T-cell (primary cell): ENCODE measurements around the gene GGCX. TPM values are rescaled to one million over a fixed set of nuclear protein-coding genes. Genes with fewer than 3 reads are reported as not detected.
A peak's percentile ranks its signal among the peaks of the same experiment; 100 is the strongest.

Experiments
- ATAC-seq, 4 experiments: fragments of 200-7000 bp in 3 of 4; fragments of 150-1000 bp in 1 of 4; cut with Tn5 transposase; replicated peaks in 1 of 4; 1 replicate in 3 of 4; 2 replicates in 1 of 4; pipeline ENCODE4 v1.10.0; 2021; ENCODE audit warnings: moderate library complexity in 3 of 4, mild to moderate bottlenecking in 2 of 4, moderate number of reproducible peaks in 1 of 4
- CTCF ChIA-PET, 2 donors: fragments of 300-600 bp; sonication (Branson Sonifier 250); formaldehyde crosslinking; loops; one replicate each; lab custom pipeline; 2022; ENCODE audit warnings: antibody characterized with exemption in 2 of 2; lab: Charles Lee
- POLR2A ChIA-PET, 2 donors: fragments of 300-600 bp; sonication (Branson Sonifier 250); formaldehyde crosslinking; loops; one replicate each; lab custom pipeline; 2022; ENCODE audit warnings: antibody characterized with exemption in 2 of 2; lab: Charles Lee
- DNase-seq, 35 experiments: peaks; one replicate each; pipeline versions ENCODE4 v3.0.0 to v3.0.0-alpha.2; 2013 to 2023
- H3K27ac ChIP-seq: one replicate; pipeline ENCODE4 v1.5.1; 2013; ENCODE audit warnings: low read length
- H3K27me3 ChIP-seq, 2 experiments: replicated peaks in 1 of 2; 1 replicate in 1 of 2; 2 replicates in 1 of 2; pipeline versions ENCODE4 v1.6.1 to v1.7.0; 2013; ENCODE audit warnings: low read length in 1 of 2, mixed read lengths in 1 of 2; ENCODE audit not compliant: control insufficient read depth in 2 of 2, insufficient read depth in 2 of 2; ENCODE audit errors: extremely low read depth in 1 of 2
- H3K36me3 ChIP-seq, 2 donors: 1 replicate in 1 of 2; 2 replicates in 1 of 2; pipeline versions ENCODE4 v1.6.1 to v1.7.0; 2013; ENCODE audit warnings: low read length in 1 of 2; ENCODE audit not compliant: control insufficient read depth in 2 of 2, insufficient read depth in 1 of 2; ENCODE audit errors: extremely low read depth in 1 of 2
- H3K4me1 ChIP-seq, 2 experiments: 1 replicate in 1 of 2; 2 replicates in 1 of 2; pipeline versions ENCODE4 v1.6.1 to v1.7.0; 2013; ENCODE audit warnings: low read length in 2 of 2, mixed read lengths in 1 of 2; ENCODE audit not compliant: insufficient read depth in 2 of 2, control insufficient read depth in 1 of 2; ENCODE audit errors: extremely low read depth in 1 of 2
- H3K4me3 ChIP-seq, 2 donors: 1 replicate in 1 of 2; 2 replicates in 1 of 2; pipeline versions ENCODE4 v1.5.1 to v1.7.0; 2013; ENCODE audit warnings: mild to moderate bottlenecking in 2 of 2, low read length in 1 of 2, moderate library complexity in 1 of 2; ENCODE audit not compliant: control insufficient read depth in 1 of 2; ENCODE audit errors: extremely low read depth in 1 of 2
- H3K9me3 ChIP-seq: 2 replicates; pipeline ENCODE4 v1.7.0; 2013
- H3K27ac Mint-ChIP-seq, 2 donors: one replicate each; pipeline ENCODE4 v1.8.0; 2020 to 2021; ENCODE audit warnings: mild to moderate bottlenecking in 2 of 2, mixed read lengths in 2 of 2
- H3K27me3 Mint-ChIP-seq, 2 donors: one replicate each; pipeline ENCODE4 v1.8.0; 2021 to 2022; ENCODE audit warnings: mixed read lengths in 2 of 2
- H3K36me3 Mint-ChIP-seq: one replicate; pipeline ENCODE4 v1.8.0; 2021; ENCODE audit warnings: mixed read lengths
- H3K4me1 Mint-ChIP-seq, 3 donors: one replicate each; pipeline ENCODE4 v1.8.0; 2020 to 2022; ENCODE audit warnings: mixed read lengths in 3 of 3, mild to moderate bottlenecking in 1 of 3
- H3K4me3 Mint-ChIP-seq, 3 donors: one replicate each; pipeline ENCODE4 v1.8.0; 2020 to 2022; ENCODE audit warnings: mild to moderate bottlenecking in 3 of 3, mixed read lengths in 3 of 3, moderate library complexity in 3 of 3
- H3K9me3 Mint-ChIP-seq, 3 donors: one replicate each; pipeline ENCODE4 v1.8.0; 2020 to 2022; ENCODE audit warnings: mixed read lengths in 3 of 3
- WGBS: methylation state at CpG from one replicate; pipeline ENCODE4 v1.1.5; 2013; ENCODE audit warnings: missing lambda C conversion rate; ENCODE audit not compliant: insufficient coverage; 5-methylcytosine and 5-hydroxymethylcytosine counted together
- total RNA-seq, 35 experiments: library from RNA in 6 of 35; stranded (reverse) in 6 of 35; fragments of 120-200 nt in 1 of 35; gene quantifications; one replicate each; pipeline versions ENCODE4 v1.2.1 to v1.2.4 and lab custom pipeline; 2013 to 2026

The GGCX gene
- 10 to 100 TPM; 20.4 to 29.7 (median 25.7) TPM for total RNA-seq
- total RNA-seq (2013): 14.9 TPM
- total RNA-seq (lab: John Stamatoyannopoulos, UW): 22.7 to 57.2 (median 34.5) reads per million in 29 experiments

- Histone ChIP-seq H3K4me3 (peak within 1 kb of the TSS; percentile 66 to 96), H3K27ac (peak within 1 kb of the TSS; percentile 79), H3K9me3 (no peaks in the 10 kb centered on the region), H3K4me1 (peaks cover 7 to 17% of the 10 kb centered on the region in 2 experiments), H3K36me3 (peaks cover 0 to 17% of the 10 kb centered on the region in 2 donors), H3K27me3 (no peaks in the 10 kb centered on the region)
- no peaks in the 10 kb centered on the region for H3K9me3 Mint-ChIP-seq
- ATAC-seq (peak; percentile 94 to 96 (median 96)), DNase-seq (peak; percentile 83 to 96 (median 94))
- CTCF ChIA-PET: interaction anchor here (0.6 to 1.7 kb wide), 6 partner anchors 10 to 659 kb away, joined by 3 to 10 read pairs (median 4); partner anchors contain the start of gene MAT2A (in 1 of the 2)
- POLR2A ChIA-PET: interaction anchor here (0.6 to 1.1 kb wide), 7 partner anchors 11 to 237 kb away, joined by 3 to 4 read pairs (median 3); no protein-coding TSS in a partner anchor
- WGBS: under 1% methylated on average over 52 of the region's 64 CpGs
- H3K27ac Mint-ChIP-seq: peak within 1 kb of the TSS; percentile 96 to 98
- peaks cover 27 to 33% (median 28%) of the 10 kb centered on the region in 3 donors for H3K4me1 Mint-ChIP-seq
- H3K4me3 Mint-ChIP-seq: peak within 1 kb of the TSS; percentile 93 to 98 (median 97)
- H3K27me3 Mint-ChIP-seq: no peaks in the 10 kb centered on the region
- peaks cover 6% of the 10 kb centered on the region for H3K36me3 Mint-ChIP-seq
Observed at GRCh38 chr2:85561280-85562212, at the start of gene GGCX. Gene GGCX, minus strand, starts transcription at chr2:85561493. Its CDS starts 65 bp downstream, at chr2:85561428.

GRCh38 chr2:85607268-85608215 is 46.2 kb upstream of the GGCX start:
- H3K4me1 ChIP-seq: peaks cover 6 to 46% of the 10 kb centered on the region in 2 experiments
- no peaks in the 10 kb centered on the region for H3K9me3 ChIP-seq
- Mint-ChIP-seq H3K36me3 (peaks cover 19% of the 10 kb centered on the region), H3K4me1 (peaks cover 44 to 62% (median 55%) of the 10 kb centered on the region in 3 donors), H3K27me3 (no peaks in the 10 kb centered on the region), H3K27ac (peak overlapping the region; percentile 29 to 45), H3K9me3 (no peaks in the 10 kb centered on the region), H3K4me3 (no peak overlapping the region)
- 100% methylated on average over 3 of the region's 9 CpGs for WGBS
- no peak for ATAC-seq
- CTCF ChIA-PET: no interaction called here
- H3K4me3 ChIP-seq: no peak overlapping the region
- no peak for DNase-seq
- H3K27me3 ChIP-seq: no peaks in the 10 kb centered on the region
- POLR2A ChIA-PET: no interaction called here
- H3K27ac ChIP-seq: no peak overlapping the region
- peaks cover 3 to 18% of the 10 kb centered on the region in 2 donors for H3K36me3 ChIP-seq

GRCh38 chr2:85606116-85606455 is 44.8 kb upstream of the GGCX start:
- H3K4me3 Mint-ChIP-seq: peak overlapping the region in 1 of 3 donors; percentile 37
- no peaks in the 10 kb centered on the region for H3K9me3 Mint-ChIP-seq
- 94% methylated on average over 6 of the region's 7 CpGs for WGBS
- ATAC-seq (no peak), DNase-seq (no peak)
- Histone ChIP-seq H3K27me3 (no peaks in the 10 kb centered on the region), H3K4me1 (peaks cover 9 to 45% of the 10 kb centered on the region in 2 experiments), H3K9me3 (no peaks in the 10 kb centered on the region), H3K27ac (no peak overlapping the region), H3K36me3 (peaks cover 3 to 18% of the 10 kb centered on the region in 2 donors), H3K4me3 (no peak overlapping the region)
- ChIA-PET CTCF (interaction anchor here in 1 of 2 donors (1.4 kb wide), 1 partner anchor 32 kb away, joined by 3 read pairs; no protein-coding TSS in a partner anchor), POLR2A (no interaction called here)
- no peaks in the 10 kb centered on the region for H3K27me3 Mint-ChIP-seq
- peak overlapping the region in 1 of 2 donors; percentile 11 for H3K27ac Mint-ChIP-seq
- peaks cover 19% of the 10 kb centered on the region for H3K36me3 Mint-ChIP-seq
- peaks cover 44 to 58% (median 51%) of the 10 kb centered on the region in 3 donors for H3K4me1 Mint-ChIP-seq

- H3K9me3 ChIP-seq: no peaks in the 10 kb centered on the region
- H3K27ac ChIP-seq: no peak overlapping the region
- ATAC-seq: no peak
- 78% methylated on average over 1 of the region's 4 CpGs for WGBS
- no peak for DNase-seq
- H3K27me3 ChIP-seq: no peaks in the 10 kb centered on the region
- Mint-ChIP-seq H3K9me3 (no peaks in the 10 kb centered on the region), H3K36me3 (peaks cover 19% of the 10 kb centered on the region), H3K4me3 (peak overlapping the region in 1 of 3 donors; percentile 37), H3K4me1 (peaks cover 44 to 58% (median 51%) of the 10 kb centered on the region in 3 donors), H3K27me3 (no peaks in the 10 kb centered on the region), H3K27ac (peak overlapping the region in 1 of 2 donors; percentile 11)
- ChIA-PET CTCF (interaction anchor here in 1 of 2 donors (1.4 kb wide), 1 partner anchor 32 kb away, joined by 3 read pairs; no protein-coding TSS in a partner anchor), POLR2A (interaction anchor here in 1 of 2 donors (0.5 kb wide), 1 partner anchor 544 kb away, joined by 5 read pairs; no protein-coding TSS in a partner anchor)
- peaks cover 9 to 41% of the 10 kb centered on the region in 2 experiments for H3K4me1 ChIP-seq
- no peak overlapping the region for H3K4me3 ChIP-seq
- H3K36me3 ChIP-seq: peaks cover 3 to 18% of the 10 kb centered on the region in 2 donors
Observed at GRCh38 chr2:85605406-85606115, 44.3 kb upstream of the GGCX start.

- Histone ChIP-seq H3K4me3 (no peak overlapping the region), H3K27ac (no peak overlapping the region), H3K9me3 (no peaks in the 10 kb centered on the region), H3K4me1 (peaks cover 5 to 35% of the 10 kb centered on the region in 2 experiments), H3K27me3 (no peaks in the 10 kb centered on the region), H3K36me3 (peaks cover 3 to 18% of the 10 kb centered on the region in 2 donors)
- peaks cover 38 to 53% (median 45%) of the 10 kb centered on the region in 3 donors for H3K4me1 Mint-ChIP-seq
- H3K27ac Mint-ChIP-seq: peak overlapping the region; percentile 44 to 61
- DNase-seq (no peak), ATAC-seq (no peak)
- CTCF ChIA-PET: no interaction called here
- no peaks in the 10 kb centered on the region for H3K9me3 Mint-ChIP-seq
- POLR2A ChIA-PET: interaction anchor here in 1 of 2 donors (1.0 kb wide), 1 partner anchor 9 kb away, joined by 4 read pairs; the partner anchor contains the start of gene RNF181
- H3K27me3 Mint-ChIP-seq: no peaks in the 10 kb centered on the region
- peaks cover 15% of the 10 kb centered on the region for H3K36me3 Mint-ChIP-seq
- 100% methylated on average over 1 of the region's 6 CpGs for WGBS
- H3K4me3 Mint-ChIP-seq: peak overlapping the region in 2 of 3 donors; percentile 13 to 82
Observed at GRCh38 chr2:85604568-85605339, 43.5 kb upstream of the GGCX start.
